Esophagus squamous epithelium (tissue), 4 donors: Measurements from ENCODE around the gene MAP3K12.

Experiments used
- CTCF ChIP-seq, 6 experiments: fragments of 450-650 bp in 4 of 6; fragments of 200-600 bp in 2 of 6; sonication (generic) in 2 of 6; IDR thresholded peaks; one replicate each; pipeline ENCODE4 v1.5.1; 2016 to 2019; ENCODE audit warnings: antibody characterized with exemption in 6 of 6, mild to moderate bottlenecking in 4 of 6, moderate library complexity in 4 of 6
- POLR2A ChIP-seq, 4 donors: fragments of 450-650 bp; IDR thresholded peaks; one replicate each; pipeline ENCODE4 v1.6.1; 2017; ENCODE audit warnings: antibody characterized with exemption in 4 of 4, mild to moderate bottlenecking in 4 of 4, moderate library complexity in 3 of 4

GRCh38 chr12:53530920-53531319, 31.7 kb upstream of the MAP3K12 start:
- TF ChIP-seq CTCF (IDR thresholded peaks at IDR 0.05) (no peak), POLR2A (IDR thresholded peaks at IDR 0.05) (no peak)
